ENCODE results near the gene OLFML1. TPM values are rescaled to one million over a fixed set of nuclear protein-coding genes. Genes with fewer than 3 reads are reported as not detected.

Gene OLFML1
- total and polyA plus RNA-seq, 2 of the 13 experiments (the other 11 are each of a cell fraction or from before 2014, with no cell fraction given): 0.89 to 0.90 TPM

GRCh38 chr11:7525424-7525823, 40.1 kb downstream of the OLFML1 start (continued):
- TF ChIP-seq DMTF1 (CRISPR knock-in tag; IDR thresholded peaks at IDR 0.05) (no peak), EED (CRISPR knock-in tag; IDR thresholded peaks at IDR 0.05) (no peak), ZSCAN9 (CRISPR knock-in tag; IDR thresholded peaks at IDR 0.05; ENCODE audit: borderline replicate concordance) (no peak), SNRNP70 (IDR thresholded peaks at IDR 0.05; ENCODE audit: low read depth, low read length) (no peak), MNT (IDR thresholded peaks at IDR 0.05) (no peak), HHEX (CRISPR knock-in tag; IDR thresholded peaks at IDR 0.05) (peak; percentile 47; the same call in 1 of the 2 replicates), DBP (CRISPR knock-in tag; IDR thresholded peaks at IDR 0.05; ENCODE audit: not compliant biosample characterization) (no peak), ZFY (CRISPR knock-in tag; IDR thresholded peaks at IDR 0.05) (peak; percentile 36), ZNF639 (CRISPR knock-in tag; conservative IDR thresholded peaks at IDR 0.05) (no peak), SIX1 (CRISPR knock-in tag; IDR thresholded peaks at IDR 0.05; ENCODE audit: borderline replicate concordance) (no peak), ZNF337 (CRISPR knock-in tag; IDR thresholded peaks at IDR 0.05; ENCODE audit: borderline replicate concordance, low read depth) (no peak), HMG20B (CRISPR knock-in tag; conservative IDR thresholded peaks at IDR 0.05) (no peak), ATF4 (CRISPR knock-in tag; IDR thresholded peaks at IDR 0.05) (no peak), ZNF720 (CRISPR knock-in tag; IDR thresholded peaks at IDR 0.05) (no peak), NR2F1 (CRISPR knock-in tag; IDR thresholded peaks at IDR 0.05) (peak; percentile 22 to 79; a peak in 2 of 4 replicates), HIC2 (CRISPR knock-in tag; IDR thresholded peaks at IDR 0.05; ENCODE audit: low read depth) (peak; percentile 61; the same call in 1 of the 2 replicates), ZBTB7A (CRISPR knock-in tag; IDR thresholded peaks at IDR 0.05) (no peak), ATAD3A (CRISPR knock-in tag; IDR thresholded peaks at IDR 0.05) (no peak), BCL6 (CRISPR knock-in tag; IDR thresholded peaks at IDR 0.05) (peak; percentile 51; the same call in 1 of the 2 replicates), SSRP1 (CRISPR knock-in tag; IDR thresholded peaks at IDR 0.05) (no peak), ZNF841 (CRISPR knock-in tag; IDR thresholded peaks at IDR 0.05; ENCODE audit: borderline replicate concordance) (no peak)

Measured in HepG2 (cell line).